CD4-positive, alpha-beta T cell treated with Interferon alpha-2 for 1 hour (primary cell): ENCODE data around the gene RRP1.

ENCODE experiments used
- DNase-seq, 2 donors: peaks; one replicate each; pipeline ENCODE4 v3.0.0-alpha.2; 2020 to 2022

The RRP1 gene, protein sequence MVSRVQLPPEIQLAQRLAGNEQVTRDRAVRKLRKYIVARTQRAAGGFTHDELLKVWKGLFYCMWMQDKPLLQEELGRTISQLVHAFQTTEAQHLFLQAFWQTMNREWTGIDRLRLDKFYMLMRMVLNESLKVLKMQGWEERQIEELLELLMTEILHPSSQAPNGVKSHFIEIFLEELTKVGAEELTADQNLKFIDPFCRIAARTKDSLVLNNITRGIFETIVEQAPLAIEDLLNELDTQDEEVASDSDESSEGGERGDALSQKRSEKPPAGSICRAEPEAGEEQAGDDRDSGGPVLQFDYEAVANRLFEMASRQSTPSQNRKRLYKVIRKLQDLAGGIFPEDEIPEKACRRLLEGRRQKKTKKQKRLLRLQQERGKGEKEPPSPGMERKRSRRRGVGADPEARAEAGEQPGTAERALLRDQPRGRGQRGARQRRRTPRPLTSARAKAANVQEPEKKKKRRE

DNA sequence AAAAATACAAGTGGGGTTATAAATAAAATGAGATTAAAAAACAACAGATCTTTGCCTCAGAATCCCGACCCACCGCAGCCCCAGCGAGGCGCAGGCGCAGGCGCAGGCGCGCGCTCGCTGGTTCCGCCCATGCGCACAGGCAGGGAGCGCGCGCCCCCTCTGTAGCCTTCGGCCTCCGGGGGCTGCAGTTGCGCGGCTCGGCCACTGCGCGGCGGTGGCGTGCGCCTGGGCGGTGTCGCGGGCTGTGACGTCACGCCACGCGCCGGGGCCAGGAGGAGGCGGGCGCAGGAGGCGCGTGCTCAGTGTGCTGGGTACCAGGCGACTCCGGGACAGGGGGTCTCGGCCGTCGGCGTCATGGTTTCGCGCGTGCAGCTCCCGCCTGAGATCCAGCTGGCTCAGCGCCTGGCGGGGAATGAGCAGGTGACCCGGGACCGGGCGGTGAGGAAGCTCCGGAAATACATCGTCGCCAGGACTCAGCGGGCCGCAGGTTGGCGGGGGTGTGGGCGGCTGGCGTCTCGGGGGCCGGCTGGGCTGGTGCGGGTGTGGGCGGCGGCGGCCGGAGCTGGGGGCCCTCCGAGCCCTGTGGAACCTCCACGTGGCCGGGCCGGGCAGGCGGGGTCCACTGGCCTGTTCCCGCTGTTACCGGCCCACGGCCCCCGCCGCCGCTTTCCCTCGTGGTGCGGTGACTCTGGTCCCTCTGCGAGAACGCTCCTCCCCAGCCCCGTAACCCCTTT, at the start of gene RRP1:
TSS of gene RRP1 (plus strand) at position 302 of the 734 bp plus-strand sequence. CDS start at position 355, 53 bp downstream.
- DNase-seq = peak; percentile 91 to 96

DNA sequence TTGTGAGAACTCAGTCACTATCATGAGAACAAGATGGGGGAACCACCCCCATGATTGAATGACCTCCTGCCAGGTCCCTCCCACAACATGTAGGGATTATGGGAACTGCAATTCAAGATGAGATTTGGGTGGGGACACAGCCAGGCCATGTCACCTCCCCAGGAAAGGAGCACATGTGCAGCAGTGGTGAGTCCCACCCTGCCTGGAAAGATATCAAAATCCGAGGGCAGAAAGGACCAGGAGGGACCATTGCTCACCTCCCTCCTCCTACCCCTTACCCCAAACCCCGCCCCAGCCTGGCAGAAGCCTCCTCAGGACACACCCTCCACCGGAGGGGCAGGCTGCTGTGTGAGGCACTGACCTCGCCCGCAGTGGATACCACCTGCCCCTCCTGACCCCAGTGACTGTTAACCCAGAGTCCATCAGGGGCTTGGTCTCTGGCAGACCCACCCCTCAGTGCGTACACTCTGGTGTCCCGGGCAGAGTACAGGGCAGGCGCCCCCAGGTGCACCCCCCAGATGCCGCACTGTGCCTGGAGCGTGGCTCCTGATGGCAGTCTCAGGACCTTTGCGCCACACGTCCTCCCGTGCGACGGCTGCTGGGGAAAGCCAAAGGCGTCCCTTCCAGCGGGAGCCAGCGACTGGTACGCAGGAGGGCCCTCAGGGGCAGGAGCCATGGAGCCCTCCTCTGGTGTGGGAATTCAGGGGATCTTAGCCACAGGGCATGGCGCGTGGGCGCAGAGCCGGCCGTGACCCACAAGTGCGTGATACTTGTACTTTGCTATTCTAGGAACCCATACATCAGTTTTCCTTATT, 49.5 kb upstream of the RRP1 start:
- no peak for DNase-seq

DNA sequence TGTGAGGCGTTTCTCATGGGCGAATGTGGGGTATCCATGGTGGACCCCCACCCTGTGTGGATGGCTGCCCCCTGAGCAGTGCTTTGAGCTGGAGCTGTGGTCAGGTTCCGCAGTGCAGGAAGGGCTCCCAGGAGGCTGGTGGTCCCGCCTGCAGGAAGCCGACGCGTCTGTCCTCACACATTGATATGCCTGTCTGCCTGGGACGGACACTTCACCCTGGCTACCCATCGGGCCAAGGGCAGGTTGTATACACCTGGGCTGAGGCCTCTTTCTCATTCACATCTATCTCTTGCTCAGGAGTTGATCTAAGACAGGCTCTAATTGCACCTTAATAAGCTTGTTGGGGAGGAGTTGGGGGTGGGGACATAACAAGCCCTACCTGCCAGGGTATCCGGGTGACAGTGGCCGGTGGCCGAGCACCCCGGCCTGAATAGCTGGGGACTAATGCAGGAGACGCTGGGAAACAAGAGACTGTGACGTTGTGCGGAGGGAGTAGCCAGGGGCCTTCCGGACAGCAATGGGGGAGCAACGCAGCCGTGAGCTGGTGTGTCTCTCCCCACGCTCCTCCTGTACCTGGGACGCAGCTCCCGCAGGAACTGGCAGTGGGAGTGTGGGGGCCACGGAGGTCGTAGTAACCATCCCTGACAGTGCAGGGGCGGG, 48.8 kb upstream of the RRP1 start:
- no peak for DNase-seq

DNA sequence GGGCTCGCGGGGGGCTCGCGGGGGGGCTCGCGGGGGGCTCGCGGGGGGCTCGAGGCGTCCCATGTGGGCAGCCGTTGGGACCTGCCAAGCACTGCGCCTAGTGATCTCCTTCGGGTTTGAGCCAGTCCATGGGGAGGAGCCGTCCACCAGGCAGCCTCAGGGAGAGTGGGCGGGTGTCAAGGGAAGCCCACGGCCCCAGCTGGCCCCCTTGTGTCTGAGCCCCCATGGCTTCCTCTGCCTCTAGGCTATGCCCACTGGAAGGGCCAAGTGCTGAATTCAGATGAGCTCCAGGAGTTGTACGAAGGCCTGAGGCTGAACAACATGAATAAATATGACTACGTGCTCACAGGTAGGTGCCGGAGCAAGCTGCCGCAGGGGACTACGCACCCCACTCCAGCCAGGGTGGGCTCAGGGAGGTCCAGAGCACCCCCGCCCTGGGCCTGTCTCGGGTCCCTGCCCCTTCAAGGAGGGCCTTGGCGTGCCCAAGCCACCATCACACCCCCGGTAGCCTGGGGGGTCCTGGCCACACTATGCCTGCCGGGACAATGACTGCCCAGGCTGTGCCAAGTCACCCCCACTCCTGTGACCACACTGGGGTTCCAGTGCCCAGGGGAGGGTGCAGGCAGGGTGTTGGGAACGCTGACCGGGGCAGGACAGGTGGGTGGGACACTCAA, 47.8 kb upstream of the RRP1 start:
- DNase-seq = no peak

DNA sequence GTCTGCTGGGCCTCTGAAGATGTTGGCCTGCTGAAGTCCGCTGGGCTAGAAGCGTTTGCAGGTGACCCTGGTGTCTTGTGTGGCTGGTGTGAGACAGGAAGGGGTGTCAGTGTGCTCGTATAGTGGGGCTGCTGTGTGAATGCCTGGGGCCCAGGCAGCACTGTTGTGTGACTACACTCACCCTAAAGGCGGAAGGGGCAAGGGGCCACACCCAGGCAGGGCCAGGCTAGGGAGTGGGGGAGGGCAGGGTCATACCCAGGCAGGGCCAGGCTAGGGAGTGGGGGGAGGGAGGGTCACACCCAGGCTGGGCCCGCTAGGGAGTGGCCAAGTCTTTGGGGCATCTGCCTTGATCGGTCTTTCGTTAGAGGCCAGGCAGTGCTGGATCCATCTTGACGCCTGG, 45.4 kb upstream of the RRP1 start:
- DNase-seq = no peak

DNA sequence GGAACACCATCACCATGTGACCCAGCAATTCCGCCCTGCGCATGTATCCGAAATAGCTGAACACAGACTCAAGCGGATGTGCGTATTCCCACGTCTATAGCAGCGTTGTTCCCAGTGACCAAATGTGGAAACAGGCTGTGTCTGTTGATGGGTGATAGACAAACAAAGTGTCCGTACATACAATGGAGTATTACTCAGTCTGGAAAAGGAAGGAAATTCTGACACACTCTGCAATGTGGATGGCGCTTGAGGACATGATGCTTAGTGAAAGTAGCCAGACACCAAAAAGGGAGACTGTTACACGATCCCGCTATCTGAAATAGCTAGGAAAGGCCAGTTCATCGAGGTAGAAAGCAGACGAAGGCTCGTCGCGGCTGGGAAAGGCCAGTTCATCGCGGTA, 44.7 kb upstream of the RRP1 start:
- DNase-seq = no peak

DNA sequence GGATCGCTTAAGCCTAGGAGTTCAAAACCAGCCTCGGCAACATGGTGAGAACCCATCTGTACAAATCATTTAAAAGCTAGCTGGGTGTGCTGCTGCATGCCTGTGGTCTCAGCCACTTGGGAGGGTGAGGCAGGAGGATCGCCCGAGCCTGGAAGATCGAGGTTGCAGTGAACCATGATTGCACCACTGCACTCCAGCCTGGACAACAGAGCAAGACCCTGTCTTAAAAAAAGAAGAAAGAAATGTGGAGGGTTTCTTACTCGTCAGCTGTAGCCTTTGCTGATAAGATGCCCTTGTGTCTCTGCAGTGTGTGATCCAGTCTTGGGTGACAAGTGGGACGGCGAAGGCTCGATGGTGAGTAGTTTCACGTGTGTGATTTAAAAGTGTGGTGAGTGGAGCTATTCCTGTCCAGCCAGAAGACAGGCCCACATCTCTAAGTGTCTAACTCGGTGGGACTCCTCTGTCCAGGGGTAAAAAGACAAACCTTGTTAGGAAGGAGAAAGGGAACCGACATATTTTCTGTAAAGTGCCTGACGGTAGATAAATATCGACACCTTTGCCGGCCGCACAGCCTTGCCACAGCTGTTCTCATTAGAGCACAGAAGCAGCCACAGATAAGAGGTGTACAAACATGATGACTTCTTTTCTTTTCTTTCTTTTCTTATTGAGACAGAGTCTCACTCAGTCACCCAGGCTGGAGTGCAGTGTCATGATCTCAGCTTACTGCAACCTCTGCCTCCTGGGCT, 43.4 kb upstream of the RRP1 start:
- no peak for DNase-seq

DNA sequence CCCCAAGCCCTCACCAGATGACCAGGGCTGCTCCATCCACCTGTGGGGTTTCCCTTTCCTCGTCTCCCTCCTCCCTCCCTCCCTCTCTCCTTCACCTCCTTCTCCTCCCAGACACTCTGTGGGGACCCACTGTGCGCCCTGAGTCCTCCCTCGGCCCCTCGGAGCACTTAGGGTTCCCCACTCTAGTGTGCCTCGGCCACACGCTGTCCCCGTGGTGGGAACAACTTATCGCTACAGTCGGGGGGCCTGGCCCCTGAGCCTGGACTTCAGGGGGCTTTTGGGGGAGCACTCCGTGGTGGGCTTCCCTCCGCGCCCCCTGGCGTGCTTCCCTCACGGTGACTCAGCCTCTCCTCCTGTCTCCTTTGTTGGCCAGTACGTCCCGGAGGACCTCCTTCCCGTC, 40.8 kb upstream of the RRP1 start:
- no peak for DNase-seq

DNA sequence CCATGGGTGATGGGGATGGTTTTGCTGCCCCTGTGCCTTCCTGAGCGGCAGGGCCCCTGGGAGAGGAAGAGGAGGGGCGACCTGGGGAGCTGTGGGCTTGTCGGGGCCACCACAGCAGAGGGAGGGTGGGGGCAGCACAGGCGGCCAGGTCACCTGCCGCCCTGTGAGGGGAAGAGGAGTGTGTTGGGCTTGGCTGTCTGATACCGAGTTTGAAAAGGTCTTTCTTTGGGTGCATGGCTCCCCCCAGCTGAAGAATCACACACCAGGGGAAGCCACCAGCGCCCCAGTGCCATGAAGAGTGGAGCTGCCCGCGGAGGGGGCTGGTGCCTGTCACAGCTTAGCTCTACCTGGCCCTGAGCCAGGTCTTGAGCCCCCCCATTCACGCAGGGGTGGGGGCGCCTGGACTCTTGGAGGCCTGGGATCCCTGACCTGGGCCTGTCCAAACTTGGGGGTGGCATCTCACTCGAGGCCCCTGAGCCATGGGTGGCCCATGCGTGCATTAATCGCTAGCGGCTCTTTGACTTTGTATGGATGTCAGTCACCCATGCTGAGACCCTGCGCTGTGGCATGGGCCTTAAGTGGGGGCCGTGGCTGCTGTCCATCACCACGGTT, 39.6 kb upstream of the RRP1 start:
- no peak for DNase-seq

DNA sequence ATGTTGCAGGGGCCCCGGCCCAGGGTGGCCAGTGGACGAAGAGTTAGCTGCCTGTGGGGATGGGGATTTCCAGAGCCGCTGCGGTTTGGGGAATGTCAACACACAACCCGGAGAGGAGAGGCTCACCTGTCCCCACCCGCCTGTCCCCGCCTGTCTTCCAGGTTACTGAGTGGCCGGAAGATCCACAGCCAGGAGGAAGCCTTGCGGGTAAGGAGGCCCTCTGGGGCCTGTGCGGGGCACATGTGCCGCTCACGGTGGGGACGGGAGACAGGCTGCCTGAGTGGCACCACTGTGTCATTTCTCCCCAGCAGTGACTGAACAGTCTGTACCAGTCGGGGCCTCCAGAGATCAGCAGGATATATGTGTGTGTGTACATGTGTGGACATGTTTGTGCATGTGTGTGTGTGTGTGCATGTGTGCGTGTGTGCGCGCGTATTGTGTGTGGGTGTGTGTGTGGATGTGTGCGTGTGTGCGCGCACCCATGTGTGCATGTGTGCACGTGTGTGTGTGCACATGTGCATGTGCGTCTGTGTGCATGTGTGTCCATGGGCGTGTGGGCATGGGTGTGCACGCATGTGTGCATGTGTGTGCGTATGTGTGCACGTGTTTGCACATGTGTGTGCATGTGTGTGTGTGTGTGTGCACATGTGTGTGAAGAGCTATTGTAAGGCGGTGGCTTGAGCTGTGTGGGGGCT, 38.9 kb upstream of the RRP1 start:
- DNase-seq = no peak

DNA sequence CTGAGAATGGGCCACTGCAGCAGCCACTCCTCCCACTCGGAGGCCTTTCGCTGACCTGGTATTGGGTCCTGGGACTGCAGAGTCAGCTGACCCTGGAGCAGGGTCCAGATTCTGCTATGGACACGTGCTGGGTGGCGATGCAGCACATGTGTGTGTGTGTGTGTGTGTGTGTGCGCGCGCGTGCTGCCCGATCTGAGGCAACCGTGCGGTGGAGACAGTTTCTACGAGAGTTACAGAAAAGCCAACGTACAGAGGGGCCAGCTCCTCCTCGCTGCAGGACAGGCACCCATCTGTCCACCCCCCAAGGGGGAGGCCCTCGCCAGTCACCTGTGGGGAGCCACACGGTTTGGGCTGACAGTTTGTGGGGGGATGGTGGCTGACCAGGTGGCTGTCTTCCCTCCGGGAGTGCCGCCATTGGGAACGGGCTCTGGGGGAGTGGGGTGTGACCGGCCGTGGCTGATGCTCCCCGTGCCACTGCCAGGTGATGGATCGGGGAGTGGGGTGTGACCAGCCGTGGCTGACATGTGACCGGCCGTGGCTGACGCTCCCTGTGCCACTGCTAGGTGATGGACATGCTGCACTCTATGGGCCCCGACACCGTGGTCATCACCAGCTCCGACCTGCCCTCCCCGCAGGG, 37.3 kb upstream of the RRP1 start:
- no peak for DNase-seq

DNA sequence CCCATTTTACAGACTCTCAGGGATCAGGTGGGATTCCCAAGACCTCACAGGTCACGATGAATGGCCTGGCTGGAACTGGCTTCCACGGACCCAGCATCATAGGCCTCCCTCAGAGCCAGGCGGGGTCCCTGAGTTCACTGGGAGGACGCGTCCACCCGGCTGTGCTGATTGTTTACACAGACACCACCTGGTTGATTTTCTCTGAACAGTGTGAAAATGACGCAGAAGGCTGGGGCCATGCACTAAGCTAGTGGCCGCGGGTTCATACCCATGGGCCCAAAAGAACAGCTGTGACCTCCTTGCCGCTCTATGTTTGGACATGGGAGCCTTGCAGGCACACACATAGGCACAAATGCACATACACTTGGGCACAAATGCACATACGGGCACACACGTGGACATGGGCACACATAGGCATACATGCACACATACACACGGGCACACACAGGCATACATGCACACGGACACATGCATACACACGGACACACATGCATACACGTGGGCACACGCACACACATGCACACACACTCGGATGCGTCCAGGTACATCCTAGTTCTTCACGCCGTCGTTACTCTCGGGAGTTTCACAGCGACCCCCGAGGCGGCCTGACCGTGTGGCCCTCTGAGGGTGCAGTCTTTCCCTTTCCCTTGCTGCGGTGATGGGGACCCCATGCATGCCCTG, 36.5 kb upstream of the RRP1 start:
- DNase-seq = no peak

DNA sequence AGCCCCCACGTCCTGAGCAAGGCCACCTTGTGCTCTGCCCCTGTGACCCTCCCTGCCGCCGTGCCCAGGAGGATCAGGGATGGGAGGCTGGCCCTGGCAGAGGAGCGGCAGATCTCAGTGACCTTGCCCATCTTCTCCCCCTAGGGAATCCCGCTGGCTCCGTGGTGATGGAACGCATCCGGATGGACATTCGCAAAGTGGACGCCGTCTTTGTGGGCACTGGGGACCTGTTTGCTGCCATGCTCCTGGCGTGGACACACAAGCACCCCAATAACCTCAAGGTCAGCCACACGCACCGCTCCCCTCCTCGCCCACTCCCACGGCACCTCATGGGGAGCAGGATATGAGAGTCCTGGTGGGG, 36.0 kb upstream of the RRP1 start:
- no peak for DNase-seq

DNA sequence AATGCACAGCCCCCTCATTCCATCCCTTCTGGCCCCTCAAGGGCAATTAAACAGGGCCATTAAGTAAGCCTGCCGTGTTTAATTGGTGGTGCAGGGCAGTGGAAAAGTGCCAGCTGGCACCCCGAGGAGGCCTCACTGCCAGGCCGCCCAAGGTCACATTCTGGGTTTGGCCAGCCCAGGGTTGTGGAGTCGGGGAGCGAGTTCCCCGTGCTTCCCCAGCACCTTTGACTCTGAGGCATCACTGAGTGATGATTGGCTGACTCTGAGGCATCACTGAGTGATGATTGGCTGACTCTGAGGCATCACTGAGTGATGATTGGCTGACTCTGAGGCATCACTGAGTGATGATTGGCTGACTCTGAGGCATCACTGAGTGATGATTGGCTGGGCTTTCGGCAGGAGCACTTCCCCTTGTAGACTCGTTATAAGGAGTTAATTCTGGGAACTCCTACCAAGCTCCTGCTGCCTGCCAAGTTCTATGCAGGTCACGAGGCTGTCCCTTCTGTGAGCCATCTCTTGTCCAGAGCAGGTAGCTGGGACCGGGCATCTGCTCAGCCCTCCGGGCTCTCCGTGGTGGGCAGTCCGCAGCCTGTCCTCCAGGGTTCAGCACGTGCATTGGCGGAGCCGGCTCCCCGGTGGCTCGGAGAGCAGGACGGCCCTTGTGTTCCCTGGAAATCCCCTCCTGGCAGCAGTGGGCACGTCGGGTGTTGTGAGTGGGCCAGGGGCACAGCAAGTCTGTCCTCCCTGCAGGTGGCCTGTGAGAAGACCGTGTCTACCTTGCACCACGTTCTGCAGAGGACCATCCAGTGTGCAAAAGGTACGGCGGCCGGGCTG, 34.2 kb upstream of the RRP1 start:
- no peak for DNase-seq

DNA sequence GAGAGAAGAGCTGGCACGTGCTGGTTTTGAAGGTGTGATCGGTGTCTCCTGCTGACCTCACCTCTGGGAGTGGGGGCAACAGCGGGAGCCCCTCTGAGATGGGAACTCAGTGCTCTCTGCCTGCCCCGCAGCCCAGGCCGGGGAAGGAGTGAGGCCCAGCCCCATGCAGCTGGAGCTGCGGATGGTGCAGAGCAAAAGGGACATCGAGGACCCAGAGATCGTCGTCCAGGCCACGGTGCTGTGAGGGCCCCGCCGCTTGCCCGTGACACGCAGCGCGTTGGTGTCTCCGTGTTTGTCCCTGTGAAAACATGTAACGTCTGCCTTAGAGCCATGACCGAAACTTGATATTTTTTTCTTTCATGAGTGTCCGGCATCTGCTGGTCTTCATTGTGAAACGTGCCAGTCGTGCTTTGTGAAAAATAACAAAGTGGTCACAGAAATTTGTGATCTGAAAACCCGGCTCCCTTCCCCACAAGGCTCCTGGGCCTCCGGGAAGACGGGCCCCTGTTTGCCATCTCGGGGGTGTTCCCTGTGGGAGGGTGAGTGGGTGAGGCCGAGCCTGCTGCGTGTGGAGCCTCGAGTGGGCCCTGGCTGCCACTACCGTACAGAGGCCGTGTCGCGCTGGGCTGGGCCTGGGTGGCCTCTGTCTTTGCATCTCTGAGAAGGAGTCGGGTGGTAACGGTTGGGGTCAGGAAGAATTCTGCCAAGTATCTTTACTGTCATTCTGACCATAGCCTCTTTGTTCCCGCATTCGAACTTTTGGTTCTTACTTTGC, 33.4 kb upstream of the RRP1 start:
- DNase-seq = no peak

DNA sequence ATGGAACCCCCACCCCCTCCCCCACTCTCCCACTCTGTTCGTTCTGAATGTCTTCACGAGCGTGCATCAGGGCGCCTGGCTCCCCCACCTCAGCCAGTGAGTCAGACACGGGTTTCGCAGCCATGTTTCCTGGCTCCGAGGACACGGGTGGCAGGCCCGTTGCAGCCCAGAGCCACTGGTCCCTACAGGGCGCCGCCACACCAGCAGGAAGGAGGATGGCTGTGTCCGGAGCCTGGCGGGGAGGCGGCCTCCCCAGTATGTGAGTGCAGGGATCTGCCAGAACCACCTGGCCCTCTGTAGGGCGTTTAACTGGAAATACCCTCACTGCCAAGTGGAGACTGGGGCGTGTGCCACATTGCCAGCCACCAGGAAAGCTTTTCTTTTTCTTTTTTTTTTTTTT, 31.8 kb upstream of the RRP1 start:
- no peak for DNase-seq

DNA sequence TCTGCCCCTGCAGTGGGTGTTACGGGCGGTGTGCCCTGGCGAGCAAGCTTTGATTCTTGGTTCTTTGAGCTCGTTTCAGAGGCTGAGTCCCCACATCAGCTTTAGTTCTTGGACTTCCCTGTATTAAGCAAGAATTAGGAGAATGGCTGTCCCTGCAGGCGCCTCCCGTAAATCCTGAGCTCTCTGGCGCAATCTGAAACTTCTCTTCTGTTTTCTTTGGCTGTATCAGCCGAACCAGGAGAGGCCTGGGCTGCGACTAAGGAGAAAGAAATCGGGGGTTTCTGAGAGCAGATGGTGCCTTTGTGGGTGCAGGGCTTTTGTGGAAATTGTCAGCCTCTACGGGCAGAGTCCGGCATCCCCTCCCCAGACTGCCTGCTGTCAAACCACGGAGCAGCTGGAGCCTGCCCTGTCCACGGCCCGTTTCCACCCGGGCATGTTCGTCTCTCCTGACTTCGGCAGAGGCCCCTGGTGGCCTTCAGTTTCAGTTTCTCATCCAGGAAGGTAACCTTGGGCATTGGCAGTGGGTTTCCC, 31.2 kb upstream of the RRP1 start:
- no peak for DNase-seq
